Upper lobe of right lung (tissue), 1 donor: Measurements from ENCODE around the gene RASIP1. TPM values are rescaled to one million over a fixed set of nuclear protein-coding genes. Genes with fewer than 3 reads are reported as not detected.
A peak's percentile ranks its signal among the peaks of the same experiment; 100 is the strongest.
"Not testable (repeated sequence)": the region's sequence is repeated elsewhere in the genome, so short reads cannot be mapped to it uniquely, and the experiment has no call there.

Experiments
- ATAC-seq: fragments of 200-7000 bp; cut with Tn5 transposase; one replicate; pipeline ENCODE4 v1.9.1; 2020; ENCODE audit warnings: mild to moderate bottlenecking, moderate library complexity
- DNase-seq: peaks from one replicate; pipeline ENCODE4 v3.0.0-alpha.2; 2020
- H3K27ac ChIP-seq: fragments of 200-600 bp; one replicate; pipeline ENCODE4 v1.8.0; 2022
- H3K27me3 ChIP-seq: fragments of 200-600 bp; one replicate; pipeline ENCODE4 v1.8.0; 2022; ENCODE audit warnings: mild to moderate bottlenecking
- H3K36me3 ChIP-seq: fragments of 200-600 bp; one replicate; pipeline ENCODE4 v1.8.0; 2022
- H3K4me1 ChIP-seq: fragments of 200-600 bp; one replicate; pipeline ENCODE4 v1.8.0; 2022
- H3K4me3 ChIP-seq: fragments of 200-600 bp; one replicate; pipeline ENCODE4 v1.8.0; 2022; ENCODE audit warnings: mild to moderate bottlenecking
- H3K9me3 ChIP-seq: fragments of 200-600 bp; one replicate; pipeline ENCODE4 v1.8.0; 2022
- intact Hi-C: fragments of 100-400 bp; cut with DNase I; formaldehyde crosslinking; loops from one replicate; pipeline ENCODE4 v1.11.0; 2022
- total RNA-seq: library from RNA; stranded (reverse); fragmentation: NEBNext Ultra II Directional; extraction: Animal tissue kit (Norgen Biotek cat#: 25700); gene quantifications from one replicate; pipeline ENCODE4 v1.2.1, GENCODE V29; 2021
- TF ChIP-seq, protein P1 (sequence below): fragments of 200-600 bp; IDR thresholded peaks from one replicate; pipeline ENCODE4 v1.8.0; 2022; ENCODE audit warnings: antibody characterized with exemption
- donor health status: DM: no; HTN: yes; CAD: no; lungs with severe emphysema.

Gene RASIP1
- total RNA-seq, 1 donor from 2014 or later = 54.5 TPM

DNA sequence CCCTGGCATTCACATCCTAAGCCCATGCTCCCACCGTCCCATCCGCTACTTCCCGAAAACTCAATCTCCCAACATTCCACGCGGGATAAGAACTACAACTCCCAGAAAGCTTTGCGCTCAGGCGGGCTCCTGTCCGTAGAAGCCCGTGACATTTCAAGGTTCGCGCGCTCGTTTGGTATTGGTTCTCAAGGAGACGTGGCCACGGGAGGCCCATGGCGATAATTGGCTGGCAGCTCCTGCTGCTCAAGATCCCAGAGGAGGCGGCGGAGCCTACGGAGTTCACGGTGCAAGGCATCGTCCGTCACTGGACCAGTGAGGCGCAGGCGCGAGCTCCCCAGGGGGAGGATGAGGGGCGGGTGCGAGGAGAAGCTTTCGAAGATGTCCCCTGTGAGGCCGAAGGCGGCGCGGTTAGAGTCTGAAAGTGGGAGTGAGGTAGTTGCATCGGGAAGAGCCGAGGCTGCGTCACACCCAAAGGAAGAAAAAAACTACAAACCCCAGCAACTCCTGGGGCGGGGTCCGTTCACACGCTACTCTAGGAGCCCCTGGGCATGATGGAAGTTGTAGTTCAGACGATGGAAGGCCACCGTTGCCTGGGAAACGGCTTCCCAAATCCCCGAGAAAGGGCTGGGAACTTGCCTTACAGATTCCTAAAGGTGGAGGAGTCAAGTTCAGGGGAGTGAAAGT, 19.7 kb downstream of the RASIP1 start:
- H3K27me3 ChIP-seq = no peaks in the 10 kb centered on the region
- DNase-seq (peak; percentile 99), ATAC-seq (peak; percentile 93)
- peaks cover 29% of the 10 kb centered on the region for H3K4me1 ChIP-seq
- intact Hi-C loops = no loop called here
- no peaks in the 10 kb centered on the region for H3K9me3 ChIP-seq
- H3K36me3 ChIP-seq = no peaks in the 10 kb centered on the region
- H3K27ac ChIP-seq = peak overlapping the region; percentile 84
- peak overlapping the region; percentile 63 for H3K4me3 ChIP-seq
- TF ChIP-seq, protein P1, sequence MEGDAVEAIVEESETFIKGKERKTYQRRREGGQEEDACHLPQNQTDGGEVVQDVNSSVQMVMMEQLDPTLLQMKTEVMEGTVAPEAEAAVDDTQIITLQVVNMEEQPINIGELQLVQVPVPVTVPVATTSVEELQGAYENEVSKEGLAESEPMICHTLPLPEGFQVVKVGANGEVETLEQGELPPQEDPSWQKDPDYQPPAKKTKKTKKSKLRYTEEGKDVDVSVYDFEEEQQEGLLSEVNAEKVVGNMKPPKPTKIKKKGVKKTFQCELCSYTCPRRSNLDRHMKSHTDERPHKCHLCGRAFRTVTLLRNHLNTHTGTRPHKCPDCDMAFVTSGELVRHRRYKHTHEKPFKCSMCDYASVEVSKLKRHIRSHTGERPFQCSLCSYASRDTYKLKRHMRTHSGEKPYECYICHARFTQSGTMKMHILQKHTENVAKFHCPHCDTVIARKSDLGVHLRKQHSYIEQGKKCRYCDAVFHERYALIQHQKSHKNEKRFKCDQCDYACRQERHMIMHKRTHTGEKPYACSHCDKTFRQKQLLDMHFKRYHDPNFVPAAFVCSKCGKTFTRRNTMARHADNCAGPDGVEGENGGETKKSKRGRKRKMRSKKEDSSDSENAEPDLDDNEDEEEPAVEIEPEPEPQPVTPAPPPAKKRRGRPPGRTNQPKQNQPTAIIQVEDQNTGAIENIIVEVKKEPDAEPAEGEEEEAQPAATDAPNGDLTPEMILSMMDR = no peak

DNA sequence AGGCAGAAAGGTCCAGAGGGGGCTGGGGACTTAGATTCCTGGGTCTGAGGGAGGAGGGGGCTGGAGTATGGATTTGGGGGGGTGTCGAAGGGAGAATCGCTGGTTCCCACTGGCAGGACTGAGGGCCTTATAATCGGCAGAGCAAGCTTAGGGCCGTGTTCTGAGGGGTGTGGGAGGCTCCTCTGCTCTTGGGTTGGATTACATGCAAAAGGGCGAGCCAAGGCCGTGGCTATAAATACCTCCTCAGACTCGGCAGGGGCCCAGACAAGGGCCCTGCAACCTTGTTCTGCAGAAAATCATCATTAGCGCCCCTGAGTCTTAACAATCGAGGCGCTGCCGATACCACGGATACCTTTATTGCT, 20.2 kb downstream of the RASIP1 start:
- peaks cover 28% of the 10 kb centered on the region for H3K4me1 ChIP-seq
- peak overlapping the region; percentile 63 for H3K4me3 ChIP-seq
- ATAC-seq = no peak
- no peaks in the 10 kb centered on the region for H3K36me3 ChIP-seq
- intact Hi-C loops = no loop called here
- no peak overlapping the region for H3K27ac ChIP-seq
- H3K9me3 ChIP-seq = no peaks in the 10 kb centered on the region
- TF ChIP-seq, protein P1 = no peak
- DNase-seq = no peak
- no peaks in the 10 kb centered on the region for H3K27me3 ChIP-seq

GRCh38 chr19:48719263-48720171, 20.9 kb downstream of the RASIP1 start, which contains the start of gene MAMSTR:
MAMSTR (minus strand) TSS chr19:48719725; CDS start chr19:48719031, 694 bp downstream.
- Histone ChIP-seq H3K4me3 (peak within 1 kb of the TSS; percentile 63), H3K36me3 (no peaks in the 10 kb centered on the region), H3K27ac (peak within 1 kb of the TSS; percentile 84), H3K4me1 (peaks cover 29% of the 10 kb centered on the region), H3K27me3 (no peaks in the 10 kb centered on the region), H3K9me3 (no peaks in the 10 kb centered on the region)
- TF ChIP-seq, protein P1 = no peak
- intact Hi-C loops = no loop called here
- ATAC-seq (no peak), DNase-seq (no peak)

DNA sequence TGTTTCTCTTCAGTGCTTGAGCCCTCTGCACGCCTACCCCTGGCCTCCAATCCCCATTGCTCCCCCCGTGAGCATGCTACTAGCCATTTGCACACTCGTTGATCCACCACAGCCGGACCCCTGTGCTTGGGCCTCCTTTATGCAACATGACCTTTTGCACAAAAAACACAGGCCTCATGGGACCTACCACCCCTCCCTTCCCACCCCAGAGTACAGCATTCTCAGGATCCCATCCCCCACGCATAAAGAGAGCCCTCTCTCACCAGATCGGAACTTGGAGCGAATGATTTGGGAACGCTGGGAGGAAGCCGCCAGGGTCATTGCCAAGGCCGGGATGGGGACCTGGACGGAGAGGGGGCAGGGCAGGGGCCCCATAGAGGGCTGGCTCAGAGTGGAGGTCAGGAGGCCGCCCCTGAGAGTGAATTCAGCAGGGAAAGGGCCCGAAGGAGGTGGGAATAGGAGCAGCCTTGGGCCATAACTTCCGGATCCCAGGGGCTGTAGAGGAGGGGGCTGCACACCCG, 21.6 kb downstream of the RASIP1 start:
- H3K36me3 ChIP-seq = no peaks in the 10 kb centered on the region
- H3K4me1 ChIP-seq = peaks cover 27% of the 10 kb centered on the region
- peak overlapping the region; percentile 58 for H3K27ac ChIP-seq
- TF ChIP-seq, protein P1 = no peak
- ATAC-seq (no peak), DNase-seq (no peak)
- no peak overlapping the region for H3K4me3 ChIP-seq
- intact Hi-C loops = no loop called here
- H3K9me3 ChIP-seq = no peaks in the 10 kb centered on the region
- H3K27me3 ChIP-seq = no peaks in the 10 kb centered on the region

GRCh38 chr19:48718106-48718505, 22.3 kb downstream of the RASIP1 start:
- H3K4me3 ChIP-seq, H3K36me3 ChIP-seq, H3K27ac ChIP-seq, H3K9me3 ChIP-seq, ATAC-seq, DNase-seq, H3K27me3 ChIP-seq, intact Hi-C loops: not testable (repeated sequence)
- H3K4me1 ChIP-seq = peaks cover 33% of the 10 kb centered on the region
